ENCODE measurements around the gene OBSL1.

DNA sequence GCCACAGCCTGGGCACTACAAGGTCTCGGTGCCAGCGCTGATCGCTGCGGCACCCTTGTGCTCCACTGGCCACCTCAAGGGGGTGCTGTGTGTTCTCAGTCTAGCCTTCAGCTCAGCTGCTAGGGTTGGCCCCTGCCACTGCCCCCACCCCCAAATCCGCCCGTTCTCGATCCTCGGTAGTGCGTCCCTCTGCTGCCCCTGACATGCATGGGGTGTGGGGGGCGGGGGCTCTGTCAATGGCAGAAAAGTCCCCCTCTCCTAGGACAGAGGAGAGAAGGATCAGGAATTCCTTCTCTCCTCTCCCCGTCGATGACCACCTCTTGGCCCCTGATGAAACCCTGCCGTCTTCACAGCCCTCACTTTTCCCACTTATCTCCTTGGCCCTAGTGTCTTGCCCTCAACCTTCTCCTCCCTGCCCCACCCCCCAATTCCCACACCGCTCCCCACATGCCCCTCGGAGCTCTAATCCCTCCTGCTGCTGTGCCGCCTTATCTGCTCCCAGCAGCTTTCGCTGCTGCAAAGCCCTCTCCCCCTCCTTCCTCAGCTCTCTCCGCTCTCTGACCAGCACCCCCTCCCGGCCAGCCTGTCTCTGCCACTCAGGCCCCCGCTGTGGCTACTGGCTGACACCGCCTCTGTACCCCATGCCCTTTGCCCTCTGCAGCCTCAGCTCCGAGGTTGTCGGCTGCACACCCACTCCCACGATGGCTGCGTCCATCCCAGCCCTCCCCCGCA, 61.4 kb downstream of the OBSL1 start:
- TF ChIP-seq, protein P1, sequence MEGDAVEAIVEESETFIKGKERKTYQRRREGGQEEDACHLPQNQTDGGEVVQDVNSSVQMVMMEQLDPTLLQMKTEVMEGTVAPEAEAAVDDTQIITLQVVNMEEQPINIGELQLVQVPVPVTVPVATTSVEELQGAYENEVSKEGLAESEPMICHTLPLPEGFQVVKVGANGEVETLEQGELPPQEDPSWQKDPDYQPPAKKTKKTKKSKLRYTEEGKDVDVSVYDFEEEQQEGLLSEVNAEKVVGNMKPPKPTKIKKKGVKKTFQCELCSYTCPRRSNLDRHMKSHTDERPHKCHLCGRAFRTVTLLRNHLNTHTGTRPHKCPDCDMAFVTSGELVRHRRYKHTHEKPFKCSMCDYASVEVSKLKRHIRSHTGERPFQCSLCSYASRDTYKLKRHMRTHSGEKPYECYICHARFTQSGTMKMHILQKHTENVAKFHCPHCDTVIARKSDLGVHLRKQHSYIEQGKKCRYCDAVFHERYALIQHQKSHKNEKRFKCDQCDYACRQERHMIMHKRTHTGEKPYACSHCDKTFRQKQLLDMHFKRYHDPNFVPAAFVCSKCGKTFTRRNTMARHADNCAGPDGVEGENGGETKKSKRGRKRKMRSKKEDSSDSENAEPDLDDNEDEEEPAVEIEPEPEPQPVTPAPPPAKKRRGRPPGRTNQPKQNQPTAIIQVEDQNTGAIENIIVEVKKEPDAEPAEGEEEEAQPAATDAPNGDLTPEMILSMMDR (IDR thresholded peaks at IDR 0.05 in 4 of 5, conservative IDR thresholded peaks at IDR 0.05 in 1 of 5) = peak in 4 of 5 experiments; percentile 43 to 74 (median 55)
- TF ChIP-seq POLR2A (IDR thresholded peaks at IDR 0.05) = no peak

Measured in gastrocnemius medialis (tissue), 4 donors.